ENCODE measurements around the gene C14orf119. TPM values are rescaled to one million over a fixed set of nuclear protein-coding genes. Genes with fewer than 3 reads are reported as not detected.

The C14orf119 gene
- total and polyA plus RNA-seq, 9 of the 15 experiments (the other 6 are each of a cell fraction or from before 2014, with no cell fraction given) = 36.7 to 251 (median 51.8) TPM

GRCh38 chr14:23128969-23129758 is 33.9 kb downstream of the C14orf119 start (continued):
- TF ChIP-seq, protein P1, sequence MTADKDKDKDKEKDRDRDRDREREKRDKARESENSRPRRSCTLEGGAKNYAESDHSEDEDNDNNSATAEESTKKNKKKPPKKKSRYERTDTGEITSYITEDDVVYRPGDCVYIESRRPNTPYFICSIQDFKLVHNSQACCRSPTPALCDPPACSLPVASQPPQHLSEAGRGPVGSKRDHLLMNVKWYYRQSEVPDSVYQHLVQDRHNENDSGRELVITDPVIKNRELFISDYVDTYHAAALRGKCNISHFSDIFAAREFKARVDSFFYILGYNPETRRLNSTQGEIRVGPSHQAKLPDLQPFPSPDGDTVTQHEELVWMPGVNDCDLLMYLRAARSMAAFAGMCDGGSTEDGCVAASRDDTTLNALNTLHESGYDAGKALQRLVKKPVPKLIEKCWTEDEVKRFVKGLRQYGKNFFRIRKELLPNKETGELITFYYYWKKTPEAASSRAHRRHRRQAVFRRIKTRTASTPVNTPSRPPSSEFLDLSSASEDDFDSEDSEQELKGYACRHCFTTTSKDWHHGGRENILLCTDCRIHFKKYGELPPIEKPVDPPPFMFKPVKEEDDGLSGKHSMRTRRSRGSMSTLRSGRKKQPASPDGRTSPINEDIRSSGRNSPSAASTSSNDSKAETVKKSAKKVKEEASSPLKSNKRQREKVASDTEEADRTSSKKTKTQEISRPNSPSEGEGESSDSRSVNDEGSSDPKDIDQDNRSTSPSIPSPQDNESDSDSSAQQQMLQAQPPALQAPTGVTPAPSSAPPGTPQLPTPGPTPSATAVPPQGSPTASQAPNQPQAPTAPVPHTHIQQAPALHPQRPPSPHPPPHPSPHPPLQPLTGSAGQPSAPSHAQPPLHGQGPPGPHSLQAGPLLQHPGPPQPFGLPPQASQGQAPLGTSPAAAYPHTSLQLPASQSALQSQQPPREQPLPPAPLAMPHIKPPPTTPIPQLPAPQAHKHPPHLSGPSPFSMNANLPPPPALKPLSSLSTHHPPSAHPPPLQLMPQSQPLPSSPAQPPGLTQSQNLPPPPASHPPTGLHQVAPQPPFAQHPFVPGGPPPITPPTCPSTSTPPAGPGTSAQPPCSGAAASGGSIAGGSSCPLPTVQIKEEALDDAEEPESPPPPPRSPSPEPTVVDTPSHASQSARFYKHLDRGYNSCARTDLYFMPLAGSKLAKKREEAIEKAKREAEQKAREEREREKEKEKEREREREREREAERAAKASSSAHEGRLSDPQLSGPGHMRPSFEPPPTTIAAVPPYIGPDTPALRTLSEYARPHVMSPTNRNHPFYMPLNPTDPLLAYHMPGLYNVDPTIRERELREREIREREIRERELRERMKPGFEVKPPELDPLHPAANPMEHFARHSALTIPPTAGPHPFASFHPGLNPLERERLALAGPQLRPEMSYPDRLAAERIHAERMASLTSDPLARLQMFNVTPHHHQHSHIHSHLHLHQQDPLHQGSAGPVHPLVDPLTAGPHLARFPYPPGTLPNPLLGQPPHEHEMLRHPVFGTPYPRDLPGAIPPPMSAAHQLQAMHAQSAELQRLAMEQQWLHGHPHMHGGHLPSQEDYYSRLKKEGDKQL (CRISPR knock-in tag; IDR thresholded peaks at IDR 0.05; ENCODE audit: borderline replicate concordance) = no peak
- TF ChIP-seq MYBL2 (IDR thresholded peaks at IDR 0.05; ENCODE audit: low read depth) = no peak
- TF ChIP-seq MYBL2 (CRISPR knock-in tag; IDR thresholded peaks at IDR 0.05; ENCODE audit: borderline replicate concordance) = no peak
- no peak for TF ChIP-seq CAMTA2 (CRISPR knock-in tag; conservative IDR thresholded peaks at IDR 0.05)
- TF ChIP-seq BACH1 (tag; IDR thresholded peaks at IDR 0.05) = no peak
- TF ChIP-seq POLR3A (IDR thresholded peaks at IDR 0.05; ENCODE audit: borderline replicate concordance, extremely low read depth, insufficient read depth, insufficient read length) = no peak
- TF ChIP-seq ZNF143 (CRISPR knock-in tag; IDR thresholded peaks at IDR 0.05) = no peak
- TF ChIP-seq, protein P2, sequence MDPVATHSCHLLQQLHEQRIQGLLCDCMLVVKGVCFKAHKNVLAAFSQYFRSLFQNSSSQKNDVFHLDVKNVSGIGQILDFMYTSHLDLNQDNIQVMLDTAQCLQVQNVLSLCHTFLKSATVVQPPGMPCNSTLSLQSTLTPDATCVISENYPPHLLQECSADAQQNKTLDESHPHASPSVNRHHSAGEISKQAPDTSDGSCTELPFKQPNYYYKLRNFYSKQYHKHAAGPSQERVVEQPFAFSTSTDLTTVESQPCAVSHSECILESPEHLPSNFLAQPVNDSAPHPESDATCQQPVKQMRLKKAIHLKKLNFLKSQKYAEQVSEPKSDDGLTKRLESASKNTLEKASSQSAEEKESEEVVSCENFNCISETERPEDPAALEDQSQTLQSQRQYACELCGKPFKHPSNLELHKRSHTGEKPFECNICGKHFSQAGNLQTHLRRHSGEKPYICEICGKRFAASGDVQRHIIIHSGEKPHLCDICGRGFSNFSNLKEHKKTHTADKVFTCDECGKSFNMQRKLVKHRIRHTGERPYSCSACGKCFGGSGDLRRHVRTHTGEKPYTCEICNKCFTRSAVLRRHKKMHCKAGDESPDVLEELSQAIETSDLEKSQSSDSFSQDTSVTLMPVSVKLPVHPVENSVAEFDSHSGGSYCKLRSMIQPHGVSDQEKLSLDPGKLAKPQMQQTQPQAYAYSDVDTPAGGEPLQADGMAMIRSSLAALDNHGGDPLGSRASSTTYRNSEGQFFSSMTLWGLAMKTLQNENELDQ (CRISPR knock-in tag; IDR thresholded peaks at IDR 0.05; ENCODE audit: borderline replicate concordance) = no peak
- TF ChIP-seq ZNF444 (CRISPR knock-in tag; IDR thresholded peaks at IDR 0.05) = no peak
- no peak for TF ChIP-seq ID3 (CRISPR knock-in tag; IDR thresholded peaks at IDR 0.05)
- TF ChIP-seq ID3 (tag; IDR thresholded peaks at IDR 0.05) = no peak; the same call in 1 of the 2 replicates
- TF ChIP-seq ZNF277 (CRISPR knock-in tag; IDR thresholded peaks at IDR 0.05; ENCODE audit: borderline replicate concordance) = no peak
- TF ChIP-seq GABPB1 (CRISPR knock-in tag; IDR thresholded peaks at IDR 0.05) = no peak
- TF ChIP-seq, protein P3, sequence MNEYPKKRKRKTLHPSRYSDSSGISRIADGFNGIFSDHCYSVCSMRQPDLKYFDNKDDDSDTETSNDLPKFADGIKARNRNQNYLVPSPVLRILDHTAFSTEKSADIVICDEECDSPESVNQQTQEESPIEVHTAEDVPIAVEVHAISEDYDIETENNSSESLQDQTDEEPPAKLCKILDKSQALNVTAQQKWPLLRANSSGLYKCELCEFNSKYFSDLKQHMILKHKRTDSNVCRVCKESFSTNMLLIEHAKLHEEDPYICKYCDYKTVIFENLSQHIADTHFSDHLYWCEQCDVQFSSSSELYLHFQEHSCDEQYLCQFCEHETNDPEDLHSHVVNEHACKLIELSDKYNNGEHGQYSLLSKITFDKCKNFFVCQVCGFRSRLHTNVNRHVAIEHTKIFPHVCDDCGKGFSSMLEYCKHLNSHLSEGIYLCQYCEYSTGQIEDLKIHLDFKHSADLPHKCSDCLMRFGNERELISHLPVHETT (CRISPR knock-in tag; conservative IDR thresholded peaks at IDR 0.05 in 1 of 2, IDR thresholded peaks at IDR 0.05 in 1 of 2) = 0 out of 4 replicates have a peak, but pooled peaks of 1 of the 2 experiments have one; percentile 24
- TF ChIP-seq CREM (IDR thresholded peaks at IDR 0.05; ENCODE audit: low read depth) = no peak

Measured in K562 (cell line).